H1 (cell line): ENCODE data around the gene ATAD3B. TPM values are rescaled to one million over a fixed set of nuclear protein-coding genes. Genes with fewer than 3 reads are reported as not detected.

Source experiments
- KDM5A ChIP-seq: fragments of 200-600 bp; IDR thresholded peaks from 2 replicates; pipeline ENCODE4 v1.7.1; 2012; ENCODE audit warnings: mild to moderate bottlenecking, low read length, inconsistent platforms, mixed read lengths
- RNF2 ChIP-seq: fragments of 200-900, 300-1000 bp; sonication (generic); IDR thresholded peaks from 2 replicates; pipeline ENCODE4 v1.7.1; 2016; ENCODE audit warnings: borderline replicate concordance, low read depth, mild to moderate bottlenecking, antibody characterized with exemption, low read length; ENCODE audit not compliant: poor library complexity, severe bottlenecking; ENCODE audit errors: missing control alignments
- polyA plus RNA-seq, 7 experiments: library from polyadenylated mRNA; depleted of rRNA in 3 of 7; stranded (reverse) in 5 of 7; unstranded in 2 of 7; fragments of >200 nt in 5 of 7; fragments of 200-250 nt in 2 of 7; gene quantifications; 1 replicate in 5 of 7; 2 replicates in 1 of 7; 4 replicates in 1 of 7; pipeline versions ENCODE4 v1.2.1 to v1.2.3, GENCODE V29; 2011 to 2013; ENCODE audit warnings: missing spikeins in 2 of 7, mixed read lengths in 2 of 7
- total RNA-seq: library from RNA; stranded (reverse); fragmentation: NEBNext Ultra II Directional; extraction: Animal tissue kit (Norgen Biotek cat#: 25700); gene quantifications from 2 replicates; pipeline ENCODE4 v1.2.1, GENCODE V29; 2021
- TF ChIP-seq, protein P1 (sequence below): IDR thresholded peaks from 2 replicates; pipeline ENCODE4 v1.6.1; 2011; ENCODE audit warnings: low read depth, mild to moderate bottlenecking, low read length; ENCODE audit not compliant: insufficient read depth

The ATAD3B gene
- total and polyA plus RNA-seq, 2 of the 8 experiments (the other 6 are each of a cell fraction or from before 2014, with no cell fraction given): 31.3 to 63.0 TPM

DNA sequence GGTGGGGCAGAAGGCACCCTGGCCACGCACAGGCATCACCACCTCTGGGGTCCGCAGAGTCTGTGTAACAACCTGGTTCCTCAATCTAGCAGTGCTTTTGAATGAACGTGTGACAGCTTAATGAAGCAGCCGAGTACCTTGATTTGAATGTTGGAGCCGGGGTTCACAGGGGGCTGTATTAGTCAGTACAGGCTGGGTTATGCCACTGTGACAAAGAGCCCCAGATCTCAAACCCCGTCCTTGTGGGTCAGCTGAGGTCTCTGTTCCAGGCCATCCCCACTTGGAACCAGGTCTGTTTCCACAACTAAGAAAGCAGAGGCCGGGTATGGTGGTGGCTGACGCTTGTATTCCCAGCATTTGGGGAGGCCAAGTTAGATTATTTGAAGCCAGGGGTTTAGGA lies 58.4 kb downstream of the ATAD3B start (continued):
- TF ChIP-seq KDM5A: no peak
- TF ChIP-seq RNF2: no peak
- TF ChIP-seq, protein P1, sequence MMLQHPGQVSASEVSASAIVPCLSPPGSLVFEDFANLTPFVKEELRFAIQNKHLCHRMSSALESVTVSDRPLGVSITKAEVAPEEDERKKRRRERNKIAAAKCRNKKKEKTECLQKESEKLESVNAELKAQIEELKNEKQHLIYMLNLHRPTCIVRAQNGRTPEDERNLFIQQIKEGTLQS: no peak
